Parathyroid adenoma (tissue), 2 donors: Measurements from ENCODE around the gene WNT8B.

Experiments
- H2AFZ ChIP-seq: fragments of 300-600 bp; sonication (generic); one replicate; pipeline ENCODE4 v1.7.0; 2017; ENCODE audit warnings: antibody characterized with exemption, mild to moderate bottlenecking
- H3K27ac ChIP-seq: fragments of 300-600 bp; sonication (generic); one replicate; pipeline ENCODE4 v1.7.0; 2017
- H3K27me3 ChIP-seq: fragments of 300-600 bp; sonication (generic); one replicate; pipeline ENCODE4 v1.7.0; 2017; ENCODE audit warnings: low read length; ENCODE audit not compliant: control insufficient read depth, insufficient read depth
- H3K36me3 ChIP-seq: fragments of 300-600 bp; sonication (generic); one replicate; pipeline ENCODE4 v1.7.0; 2017; ENCODE audit warnings: low read length; ENCODE audit not compliant: control insufficient read depth, insufficient read depth
- H3K4me1 ChIP-seq: fragments of 300-600 bp; sonication (generic); one replicate; pipeline ENCODE4 v1.7.0; 2017; ENCODE audit warnings: control low read depth
- H3K4me2 ChIP-seq: fragments of 300-600 bp; sonication (generic); one replicate; pipeline ENCODE4 v1.7.0; 2017; ENCODE audit warnings: low read length
- H3K4me3 ChIP-seq: fragments of 300-600 bp; sonication (generic); one replicate; pipeline ENCODE4 v1.7.0; 2017; ENCODE audit warnings: low read depth, low read length
- H3K79me2 ChIP-seq: fragments of 300-600 bp; sonication (generic); one replicate; pipeline ENCODE4 v1.7.0; 2017; ENCODE audit warnings: control low read depth
- H3K9ac ChIP-seq: fragments of 300-600 bp; sonication (generic); one replicate; pipeline ENCODE4 v1.7.0; 2017; ENCODE audit warnings: mild to moderate bottlenecking
- H3K9me3 ChIP-seq: fragments of 300-600 bp; sonication (generic); one replicate; pipeline ENCODE4 v1.7.0; 2017; ENCODE audit warnings: low read length; ENCODE audit not compliant: control insufficient read depth
- TF ChIP-seq, protein P1 (sequence below): fragments of 300-600 bp; sonication (generic); IDR thresholded peaks from one replicate; pipeline ENCODE4 v1.7.0; 2017; ENCODE audit warnings: antibody characterized with exemption, mild to moderate bottlenecking
- donor health status: primary hyperparathyroidism.

The WNT8B gene, protein sequence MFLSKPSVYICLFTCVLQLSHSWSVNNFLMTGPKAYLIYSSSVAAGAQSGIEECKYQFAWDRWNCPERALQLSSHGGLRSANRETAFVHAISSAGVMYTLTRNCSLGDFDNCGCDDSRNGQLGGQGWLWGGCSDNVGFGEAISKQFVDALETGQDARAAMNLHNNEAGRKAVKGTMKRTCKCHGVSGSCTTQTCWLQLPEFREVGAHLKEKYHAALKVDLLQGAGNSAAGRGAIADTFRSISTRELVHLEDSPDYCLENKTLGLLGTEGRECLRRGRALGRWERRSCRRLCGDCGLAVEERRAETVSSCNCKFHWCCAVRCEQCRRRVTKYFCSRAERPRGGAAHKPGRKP

DNA sequence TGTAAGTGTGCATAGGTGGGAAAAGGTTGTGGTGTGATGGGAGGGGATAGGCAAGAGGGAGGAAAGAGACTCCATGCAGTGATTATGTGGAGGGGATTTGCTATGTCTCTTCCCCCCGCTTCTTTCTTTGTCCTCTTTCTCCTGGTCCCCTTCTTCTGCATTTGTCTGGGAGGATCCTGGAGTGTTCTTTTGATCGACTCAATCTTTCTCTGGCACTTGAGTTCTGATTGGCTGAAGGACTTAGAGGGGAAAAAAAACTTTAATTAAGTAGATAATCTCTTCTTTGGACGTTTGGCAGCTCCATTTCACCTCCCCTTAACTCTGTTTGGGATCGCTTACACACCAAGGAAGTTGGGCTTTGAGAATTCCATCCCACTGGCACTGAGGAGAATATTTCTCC, at the start of gene WNT8B:
WNT8B (plus strand) TSS at position 301 of the 400 bp plus-strand sequence. CDS start 160 bp downstream, outside the sequence.
- Histone ChIP-seq H3K9ac (no peak within 1 kb of the TSS), H3K79me2 (no peaks in the 10 kb centered on the region), H3K4me1 (no peaks in the 10 kb centered on the region), H3K27me3 (no peaks in the 10 kb centered on the region), H3K36me3 (no peaks in the 10 kb centered on the region), H3K4me3 (no peak within 1 kb of the TSS), H2AFZ (no peak within 1 kb of the TSS), H3K4me2 (no peak within 1 kb of the TSS), H3K27ac (no peak within 1 kb of the TSS), H3K9me3 (no peaks in the 10 kb centered on the region)
- TF ChIP-seq, protein P1, sequence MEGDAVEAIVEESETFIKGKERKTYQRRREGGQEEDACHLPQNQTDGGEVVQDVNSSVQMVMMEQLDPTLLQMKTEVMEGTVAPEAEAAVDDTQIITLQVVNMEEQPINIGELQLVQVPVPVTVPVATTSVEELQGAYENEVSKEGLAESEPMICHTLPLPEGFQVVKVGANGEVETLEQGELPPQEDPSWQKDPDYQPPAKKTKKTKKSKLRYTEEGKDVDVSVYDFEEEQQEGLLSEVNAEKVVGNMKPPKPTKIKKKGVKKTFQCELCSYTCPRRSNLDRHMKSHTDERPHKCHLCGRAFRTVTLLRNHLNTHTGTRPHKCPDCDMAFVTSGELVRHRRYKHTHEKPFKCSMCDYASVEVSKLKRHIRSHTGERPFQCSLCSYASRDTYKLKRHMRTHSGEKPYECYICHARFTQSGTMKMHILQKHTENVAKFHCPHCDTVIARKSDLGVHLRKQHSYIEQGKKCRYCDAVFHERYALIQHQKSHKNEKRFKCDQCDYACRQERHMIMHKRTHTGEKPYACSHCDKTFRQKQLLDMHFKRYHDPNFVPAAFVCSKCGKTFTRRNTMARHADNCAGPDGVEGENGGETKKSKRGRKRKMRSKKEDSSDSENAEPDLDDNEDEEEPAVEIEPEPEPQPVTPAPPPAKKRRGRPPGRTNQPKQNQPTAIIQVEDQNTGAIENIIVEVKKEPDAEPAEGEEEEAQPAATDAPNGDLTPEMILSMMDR, result no peak

DNA sequence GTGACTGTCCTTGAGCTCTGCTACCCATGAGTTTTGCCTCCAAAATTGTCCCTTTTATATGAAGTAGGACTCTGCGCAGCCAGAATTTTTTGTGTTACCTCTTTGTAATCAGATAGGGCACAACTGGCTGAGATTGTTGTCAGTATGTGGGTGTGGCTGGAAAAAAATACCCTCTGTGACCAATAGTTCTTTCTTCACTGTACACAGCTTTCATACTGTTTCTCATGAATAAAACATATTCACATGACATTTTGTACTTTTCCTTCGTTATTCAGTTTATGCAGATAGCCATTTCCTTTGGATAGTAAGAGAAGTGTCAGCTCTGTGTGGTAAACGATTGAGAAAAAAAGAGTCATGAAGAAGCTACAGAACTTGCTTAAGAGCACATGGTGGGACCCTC, 49.6 kb upstream of the WNT8B start:
- H3K36me3 ChIP-seq, result no peaks in the 10 kb centered on the region
- H3K4me3 ChIP-seq, result no peak overlapping the region
- H3K9ac ChIP-seq, result no peak overlapping the region
- H3K79me2 ChIP-seq, result no peaks in the 10 kb centered on the region
- H3K27ac ChIP-seq, result no peak overlapping the region
- no peaks in the 10 kb centered on the region for H3K27me3 ChIP-seq
- TF ChIP-seq, protein P1, result no peak
- no peak overlapping the region for H3K4me2 ChIP-seq
- H3K9me3 ChIP-seq, result no peaks in the 10 kb centered on the region
- H3K4me1 ChIP-seq, result peaks cover 5% of the 10 kb centered on the region
- no peak overlapping the region for H2AFZ ChIP-seq

DNA sequence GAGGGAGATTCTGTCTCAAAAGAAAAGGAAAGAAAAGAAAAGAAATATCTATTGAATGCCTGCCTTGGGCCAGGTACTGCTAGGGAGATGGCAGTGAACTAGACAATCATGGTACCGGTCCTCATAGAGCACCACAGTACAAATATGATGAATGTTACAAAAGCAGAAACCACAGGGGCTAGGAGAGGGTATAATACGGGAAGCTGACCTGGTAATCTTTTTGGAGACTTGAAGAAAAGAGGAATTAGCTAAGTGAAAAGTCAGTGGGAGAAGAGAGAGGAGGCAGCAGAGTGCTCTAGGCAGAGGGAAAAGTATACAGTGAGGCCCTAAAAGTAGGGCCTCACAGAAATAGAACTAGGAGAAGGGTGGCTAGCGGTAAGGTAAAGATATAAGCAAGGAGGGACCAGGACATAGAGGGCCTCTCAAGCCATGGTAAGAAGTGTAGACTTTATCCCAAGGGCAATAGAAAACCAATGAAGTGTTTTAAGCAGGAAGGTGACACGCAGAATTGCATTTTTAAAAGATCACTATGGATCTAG, 42.8 kb upstream of the WNT8B start:
- TF ChIP-seq, protein P1, result no peak
- H3K9ac ChIP-seq, result no peak overlapping the region
- no peaks in the 10 kb centered on the region for H3K4me1 ChIP-seq
- no peaks in the 10 kb centered on the region for H3K36me3 ChIP-seq
- no peak overlapping the region for H3K27ac ChIP-seq
- no peaks in the 10 kb centered on the region for H3K9me3 ChIP-seq
- no peak overlapping the region for H2AFZ ChIP-seq
- H3K4me3 ChIP-seq, result no peak overlapping the region
- H3K4me2 ChIP-seq, result no peak overlapping the region
- H3K27me3 ChIP-seq, result no peaks in the 10 kb centered on the region
- H3K79me2 ChIP-seq, result no peaks in the 10 kb centered on the region

DNA sequence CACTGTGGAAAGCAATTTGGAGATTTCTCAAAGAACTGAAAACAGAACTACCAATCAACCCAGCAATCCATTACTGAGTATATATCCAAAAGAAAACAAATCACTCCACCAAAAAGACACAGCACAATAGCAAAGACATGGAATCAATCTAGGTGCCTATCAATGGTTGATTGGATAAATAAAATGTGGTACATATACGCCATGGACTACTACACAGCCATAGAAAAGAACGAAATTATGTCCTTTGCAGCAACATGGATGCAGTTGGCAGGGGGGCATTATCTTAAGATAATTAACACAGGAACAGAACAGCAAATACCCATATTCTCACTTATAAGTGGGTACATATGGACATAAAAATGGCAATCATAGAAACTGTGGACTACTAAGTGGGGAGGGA, 35.4 kb upstream of the WNT8B start:
- TF ChIP-seq, protein P1, result no peak
- no peaks in the 10 kb centered on the region for H3K79me2 ChIP-seq
- no peaks in the 10 kb centered on the region for H3K27me3 ChIP-seq
- no peaks in the 10 kb centered on the region for H3K4me1 ChIP-seq
- H3K36me3 ChIP-seq, result no peaks in the 10 kb centered on the region
- H2AFZ ChIP-seq, result no peak overlapping the region
- no peak overlapping the region for H3K27ac ChIP-seq
- H3K4me2 ChIP-seq, result no peak overlapping the region
- H3K9ac ChIP-seq, result no peak overlapping the region
- H3K4me3 ChIP-seq, result no peak overlapping the region
- no peaks in the 10 kb centered on the region for H3K9me3 ChIP-seq
